ENCODE measurements around the gene ILF3.

The ILF3 gene

DNA sequence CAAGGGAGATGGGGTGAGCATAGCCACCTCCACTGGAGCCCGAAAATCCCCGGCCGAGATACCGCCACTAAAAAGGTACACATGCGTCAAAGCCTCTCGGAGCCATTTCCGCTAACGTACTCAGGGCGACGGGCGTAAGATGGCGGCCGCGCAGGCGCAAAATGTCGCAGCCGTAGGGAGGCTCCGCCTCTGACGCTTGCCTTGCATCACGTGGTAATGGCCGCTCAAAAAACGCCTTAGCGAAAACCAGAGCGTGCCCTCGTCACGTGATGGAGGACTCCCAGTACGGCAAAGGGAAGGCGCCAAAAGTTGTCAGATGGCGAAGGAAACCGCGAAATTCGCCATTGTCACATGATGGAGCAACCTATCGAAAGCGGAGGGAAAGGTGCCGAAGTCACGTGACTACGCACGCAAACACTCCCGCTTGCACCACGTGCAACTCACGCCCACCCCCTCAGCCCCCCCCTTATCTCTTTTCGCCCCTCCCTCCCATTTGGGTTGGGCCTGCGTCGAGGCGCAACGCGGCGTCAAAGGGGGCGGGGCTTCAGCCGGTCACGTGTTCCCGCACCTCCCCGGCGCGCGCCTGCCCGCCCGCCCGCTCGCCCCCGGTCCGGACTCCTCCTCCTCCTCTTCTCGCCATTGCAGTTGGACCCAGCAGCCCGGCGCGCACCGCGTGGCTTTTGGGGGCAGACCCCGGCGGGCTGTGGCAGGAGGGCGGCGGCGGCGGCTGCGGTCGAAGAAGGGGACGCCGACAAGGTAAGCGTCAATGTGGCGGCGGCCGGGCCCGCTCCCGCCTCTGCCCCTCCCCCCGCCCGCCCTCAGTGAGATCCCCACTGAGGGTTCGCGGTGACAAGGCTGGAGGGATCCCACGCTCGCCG, at the start of gene ILF3:
Gene ILF3, plus strand, starts transcription at position 615 of the 878 bp plus-strand sequence. CDS start 16,260 bp downstream, outside the sequence.
- DNase-seq = peak; percentile 99

DNA sequence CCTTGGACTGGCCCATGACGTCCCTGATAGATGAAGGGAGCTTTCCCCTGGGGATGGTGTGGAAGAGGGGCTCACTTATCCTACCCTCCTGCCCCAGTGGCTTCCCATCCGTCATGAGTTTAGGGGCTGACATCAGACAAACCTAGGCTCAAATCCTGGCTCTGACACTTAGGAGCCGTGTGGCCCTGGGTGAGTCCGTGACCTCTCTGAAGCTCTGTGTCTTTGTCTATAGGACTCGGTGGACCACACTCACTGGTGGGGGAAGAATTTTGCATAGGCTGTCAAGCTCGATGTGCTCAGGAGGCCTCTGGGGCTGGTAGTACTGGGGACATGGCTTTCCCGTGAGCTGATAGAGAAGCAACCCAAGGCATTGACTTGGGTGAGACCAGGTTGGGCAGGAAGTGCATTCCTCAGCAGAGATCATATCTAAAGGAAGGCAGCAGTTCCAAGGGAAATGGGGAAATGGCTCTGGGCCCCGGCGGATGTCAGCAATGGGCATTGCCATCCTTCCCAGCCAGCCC, 49.6 kb upstream of the ILF3 start:
- DNase-seq = peak; percentile 31

DNA sequence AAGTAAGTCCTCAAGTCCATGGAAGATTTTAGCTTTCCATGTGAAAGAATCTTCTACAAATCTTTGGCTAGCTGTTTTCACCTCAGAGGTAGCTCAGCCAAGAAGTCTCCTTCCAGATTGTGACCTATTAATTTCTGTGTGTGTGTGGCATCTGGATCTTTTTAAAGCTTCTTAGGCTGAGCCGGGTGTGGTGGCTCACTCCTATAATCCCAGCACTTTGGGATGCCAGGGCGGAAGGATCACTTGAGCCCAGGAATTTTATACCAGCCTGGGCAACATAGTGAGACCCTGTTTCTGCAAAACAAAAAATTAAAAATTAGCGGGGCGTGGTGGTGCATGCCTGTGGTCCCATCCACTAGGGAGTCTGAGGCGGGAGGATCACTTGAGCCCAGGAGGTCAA, 42.2 kb upstream of the ILF3 start:
- no peak for DNase-seq

- no peak for DNase-seq
Observed at GRCh38 chr19:10612499-10613119, 41.5 kb upstream of the ILF3 start.

GRCh38 chr19:10615429-10616023, 38.6 kb upstream of the ILF3 start:
- DNase-seq = peak; percentile 11

GRCh38 chr19:10617409-10618121, 36.6 kb upstream of the ILF3 start:
- DNase-seq = no peak

- DNase-seq = no peak
Observed at GRCh38 chr19:10618846-10619245, 35.3 kb upstream of the ILF3 start.

DNA sequence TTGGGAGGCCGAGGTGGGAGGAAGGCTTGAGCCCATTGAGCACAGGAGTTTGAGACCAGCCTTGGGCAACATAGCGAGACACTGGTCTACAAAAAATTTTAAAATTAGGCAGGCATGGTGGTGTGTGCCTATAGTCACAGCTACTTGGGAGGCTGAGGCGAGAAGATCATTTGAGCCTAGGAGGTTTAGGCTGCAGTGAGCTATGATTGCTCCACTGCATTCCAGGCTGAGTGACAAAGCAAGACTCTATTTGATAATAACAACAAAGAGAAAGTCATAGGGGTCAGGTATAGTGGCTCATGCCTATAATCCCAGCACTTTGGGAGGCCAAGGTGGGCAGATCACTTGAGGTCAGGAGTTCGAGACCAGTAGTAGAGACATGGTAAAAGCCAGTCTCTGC, 33.4 kb upstream of the ILF3 start:
- no peak for DNase-seq

GRCh38 chr19:10621966-10622365, 32.2 kb upstream of the ILF3 start:
- no peak for DNase-seq

DNA sequence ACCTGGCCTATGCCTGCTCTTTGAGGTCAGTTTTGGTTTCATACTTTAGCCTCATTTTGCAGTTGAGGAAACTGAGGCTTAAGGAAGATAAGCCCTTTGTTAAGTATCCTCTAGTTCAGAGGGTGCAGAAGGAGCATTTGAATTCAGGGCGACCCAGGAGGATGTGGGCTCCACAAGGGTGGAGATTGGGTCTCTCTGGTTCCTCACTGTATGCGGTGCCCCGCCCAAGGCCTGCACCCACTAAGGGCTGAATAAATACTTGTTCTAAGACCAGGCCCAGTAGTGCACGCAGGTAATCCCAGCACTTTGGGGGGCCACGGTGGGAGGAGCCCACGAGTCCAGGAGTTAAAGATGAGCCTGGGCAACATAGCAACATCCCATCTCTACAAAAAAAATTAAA, 29.6 kb upstream of the ILF3 start:
- DNase-seq = peak; percentile 54

DNA sequence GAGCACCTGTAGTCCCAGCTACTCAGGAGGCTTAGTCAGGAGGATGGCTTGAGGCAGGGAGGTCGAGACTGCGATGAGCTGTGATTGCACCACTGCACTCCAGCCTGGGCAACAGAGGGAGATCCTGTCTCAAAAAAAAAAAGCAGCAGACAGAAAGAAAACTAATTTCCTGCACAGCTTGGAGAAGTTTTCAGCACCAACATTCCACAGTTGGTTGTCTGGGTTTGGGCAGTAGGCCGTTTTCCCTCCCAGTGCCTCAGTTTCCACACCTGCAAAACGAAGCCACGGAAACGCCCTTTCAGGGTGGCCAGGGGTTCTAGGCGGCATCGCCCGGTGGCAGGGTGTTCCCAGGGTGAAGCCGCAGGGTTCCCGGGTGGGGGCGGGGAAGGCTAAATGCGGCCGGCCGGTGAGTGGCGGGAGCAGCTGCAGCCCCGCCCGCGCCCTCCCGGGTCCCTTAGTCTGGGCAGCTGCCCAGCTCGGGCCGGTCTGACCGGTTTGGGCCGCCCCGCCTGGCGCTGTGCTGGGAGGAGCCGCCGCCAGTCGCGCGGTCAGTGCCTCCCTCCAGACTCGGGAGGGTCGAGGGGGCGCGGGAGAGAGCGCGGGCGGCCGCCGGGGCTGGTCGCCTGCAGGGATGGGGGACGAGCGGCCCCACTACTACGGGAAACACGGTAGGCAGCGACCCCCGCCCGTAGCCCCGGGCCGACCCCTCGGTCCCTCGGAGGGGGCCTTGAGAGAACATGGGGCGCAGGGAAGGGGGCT, 29.0 kb upstream of the ILF3 start, which contains the start of gene SLC44A2:
Gene SLC44A2, plus strand, starts transcription at position 551 of the 759 bp plus-strand sequence. Its CDS starts 81 bp downstream, at position 632.
- no peak for DNase-seq

- DNase-seq = no peak
Observed at GRCh38 chr19:10625762-10626138, 28.4 kb upstream of the ILF3 start.

GRCh38 chr19:10631874-10632273, 22.3 kb upstream of the ILF3 start:
- DNase-seq = no peak

- no peak for DNase-seq
Observed at GRCh38 chr19:10634430-10634829, 19.7 kb upstream of the ILF3 start.

GRCh38 chr19:10634963-10635362, 19.2 kb upstream of the ILF3 start:
- no peak for DNase-seq

DNA sequence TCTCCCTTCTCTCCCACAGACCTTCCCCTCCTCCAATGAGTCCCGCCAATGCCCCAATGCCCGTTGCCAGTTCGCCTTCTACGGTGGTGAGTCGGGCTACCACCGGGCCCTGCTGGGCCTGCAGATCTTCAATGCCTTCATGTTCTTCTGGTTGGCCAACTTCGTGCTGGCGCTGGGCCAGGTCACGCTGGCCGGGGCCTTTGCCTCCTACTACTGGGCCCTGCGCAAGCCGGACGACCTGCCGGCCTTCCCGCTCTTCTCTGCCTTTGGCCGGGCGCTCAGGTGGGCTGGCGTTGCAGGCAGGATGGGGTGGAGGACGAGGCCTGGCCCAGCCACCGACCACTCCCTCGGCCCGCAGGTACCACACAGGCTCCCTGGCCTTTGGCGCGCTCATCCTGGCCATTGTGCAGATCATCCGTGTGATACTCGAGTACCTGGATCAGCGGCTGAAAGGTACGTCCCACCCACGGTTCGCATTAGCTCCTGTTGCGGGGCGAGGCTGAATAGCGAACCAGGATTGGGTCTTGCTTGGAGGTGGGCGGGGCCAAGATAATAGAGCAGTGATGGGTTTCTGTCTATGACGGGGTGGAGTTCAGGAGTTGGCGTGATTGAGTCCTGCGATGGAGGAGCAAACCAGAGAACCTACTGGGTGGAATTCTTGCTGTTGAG, 17.7 kb upstream of the ILF3 start:
- no peak for DNase-seq

- no peak for DNase-seq
Observed at GRCh38 chr19:10637894-10638293, 16.3 kb upstream of the ILF3 start.

DNA sequence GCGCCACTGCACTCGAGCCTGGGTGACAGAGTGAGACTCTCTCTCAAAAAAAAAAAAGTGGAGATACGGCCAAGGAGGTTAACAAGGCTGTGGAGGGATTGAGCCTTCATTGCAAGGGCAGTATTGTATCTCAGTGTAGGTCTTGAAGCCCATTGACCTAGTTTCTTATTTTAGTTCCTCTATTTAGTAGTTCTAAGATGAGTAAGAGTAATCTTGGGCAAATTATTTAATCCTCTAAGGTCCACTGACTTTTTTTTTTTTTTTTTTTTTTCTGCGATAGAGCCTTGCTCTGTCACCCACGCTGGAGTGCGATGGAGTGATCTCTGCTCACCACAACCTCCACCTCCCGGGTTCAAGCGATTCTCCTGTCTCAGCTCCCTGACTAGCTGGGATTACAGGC, 14.3 kb upstream of the ILF3 start:
- DNase-seq = no peak

- no peak for DNase-seq
Observed at GRCh38 chr19:10640361-10640760, 13.8 kb upstream of the ILF3 start.

- no peak for DNase-seq
Observed at GRCh38 chr19:10641248-10641647, 12.9 kb upstream of the ILF3 start.

- DNase-seq = no peak
Observed at GRCh38 chr19:10642473-10643171, 11.5 kb upstream of the ILF3 start.
